Activated naive CD4-positive, alpha-beta T cell treated with anti-CD3 and anti-CD28 coated beads for 36 hours (primary cell): ENCODE data around the gene ETS1. TPM values are rescaled to one million over a fixed set of nuclear protein-coding genes. Genes with fewer than 3 reads are reported as not detected.

Experiments used
- CTCF ChIA-PET: fragments of 350-600 bp; sonication (Branson Sonifier 250); formaldehyde crosslinking; loops from one replicate; lab custom pipeline; 2021; ENCODE audit warnings: antibody characterized with exemption; lab: Charles Lee
- DNase-seq: peaks from one replicate; pipeline ENCODE4 v3.0.0-alpha.2; 2020
- H3K27ac Mint-ChIP-seq: one replicate; pipeline ENCODE4 v1.8.0; 2021; ENCODE audit warnings: mild to moderate bottlenecking, mixed read lengths
- H3K27me3 Mint-ChIP-seq: one replicate; pipeline ENCODE4 v1.8.0; 2021; ENCODE audit warnings: low read depth, mixed read lengths
- H3K36me3 Mint-ChIP-seq: one replicate; pipeline ENCODE4 v1.8.0; 2021; ENCODE audit warnings: low read depth, mixed read lengths
- H3K4me1 Mint-ChIP-seq: one replicate; pipeline ENCODE4 v1.8.0; 2021; ENCODE audit warnings: low read depth, mixed read lengths
- H3K4me3 Mint-ChIP-seq: one replicate; pipeline ENCODE4 v1.8.0; 2021; ENCODE audit warnings: mild to moderate bottlenecking, moderate library complexity, mixed read lengths
- H3K9me3 Mint-ChIP-seq: one replicate; pipeline ENCODE4 v1.8.0; 2021; ENCODE audit warnings: mixed read lengths
- intact Hi-C: fragments of 100-400 bp; cut with micrococcal nuclease; formaldehyde crosslinking; loops from one replicate; pipeline ENCODE4 v1.15.1; 2023
- total RNA-seq, 2 experiments: library from RNA; stranded (reverse); gene quantifications; one replicate each; pipeline ENCODE4 v1.2.3, GENCODE V29; 2021

ETS1 gene
- total RNA-seq, 2 experiments from 2014 or later, result 336 to 338 TPM

DNA sequence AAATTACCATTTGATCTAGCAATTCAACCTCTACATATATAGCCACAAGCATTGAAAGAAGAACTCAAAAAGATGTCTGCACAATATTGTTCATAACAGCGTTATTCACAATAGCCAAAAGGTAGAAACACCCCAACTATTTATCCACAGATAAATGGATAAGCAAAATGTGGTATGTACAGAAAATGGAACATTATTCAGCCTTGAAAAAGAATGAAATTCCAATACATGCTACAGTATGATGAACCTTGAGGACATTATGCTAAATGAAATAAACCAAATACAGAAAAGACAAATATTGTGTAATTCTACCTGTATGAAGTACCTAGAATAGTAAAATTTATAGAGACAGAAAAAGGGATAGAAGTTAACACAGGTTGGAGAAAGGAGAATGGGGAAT is 2.6 kb upstream of the ETS1 start:
- Mint-ChIP-seq H3K4me3 (no peak overlapping the region), H3K27ac (no peak overlapping the region), H3K27me3 (no peaks in the 10 kb centered on the region), H3K9me3 (no peaks in the 10 kb centered on the region), H3K36me3 (no peaks in the 10 kb centered on the region), H3K4me1 (peaks cover 3% of the 10 kb centered on the region)
- DNase-seq, result no peak
- intact Hi-C loops, result no loop called here
- CTCF ChIA-PET, result no interaction called here

DNA sequence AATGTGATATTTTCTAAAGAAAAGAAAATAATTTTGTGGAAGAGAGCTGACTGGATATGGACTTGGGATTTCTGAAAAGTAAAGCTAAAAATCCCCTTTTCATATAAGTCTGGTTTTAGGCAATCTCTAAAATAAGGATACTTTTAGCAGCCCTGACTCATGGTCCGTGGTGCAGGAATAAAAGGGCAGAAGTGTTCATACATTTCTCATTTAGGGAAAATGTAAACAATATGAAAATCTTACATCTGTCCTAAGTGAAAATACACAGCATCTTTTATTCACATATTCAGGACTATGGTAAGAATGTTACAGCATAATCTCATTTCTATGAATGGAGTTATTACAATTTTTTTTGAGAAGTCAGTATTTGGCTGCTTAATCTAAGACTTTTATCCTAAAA is 735 bp upstream of the ETS1 start:
- intact Hi-C loops, result no loop called here
- H3K36me3 Mint-ChIP-seq, result peaks cover 2% of the 10 kb centered on the region
- DNase-seq, result no peak
- H3K4me3 Mint-ChIP-seq, result no peak overlapping the region
- no peaks in the 10 kb centered on the region for H3K9me3 Mint-ChIP-seq
- CTCF ChIA-PET, result interaction anchor here (1.2 kb wide), 1 partner anchor 44 kb away, joined by 3 read pairs; no protein-coding TSS in a partner anchor
- no peaks in the 10 kb centered on the region for H3K27me3 Mint-ChIP-seq
- H3K27ac Mint-ChIP-seq, result no peak overlapping the region
- H3K4me1 Mint-ChIP-seq, result peaks cover 15% of the 10 kb centered on the region

- no peak for DNase-seq
- H3K36me3 Mint-ChIP-seq, result peaks cover 2% of the 10 kb centered on the region
- H3K9me3 Mint-ChIP-seq, result no peaks in the 10 kb centered on the region
- CTCF ChIA-PET, result interaction anchor here (1.7 kb wide), 1 partner anchor 17 kb away, joined by 5 read pairs; no protein-coding TSS in a partner anchor
- no peak overlapping the region for H3K4me3 Mint-ChIP-seq
- no peak overlapping the region for H3K27ac Mint-ChIP-seq
- intact Hi-C loops, result no loop called here
- H3K4me1 Mint-ChIP-seq, result peaks cover 27% of the 10 kb centered on the region
- no peaks in the 10 kb centered on the region for H3K27me3 Mint-ChIP-seq
These were observed 669 bp downstream of the ETS1 start for GRCh38 chr11:128586689-128587088.

DNA sequence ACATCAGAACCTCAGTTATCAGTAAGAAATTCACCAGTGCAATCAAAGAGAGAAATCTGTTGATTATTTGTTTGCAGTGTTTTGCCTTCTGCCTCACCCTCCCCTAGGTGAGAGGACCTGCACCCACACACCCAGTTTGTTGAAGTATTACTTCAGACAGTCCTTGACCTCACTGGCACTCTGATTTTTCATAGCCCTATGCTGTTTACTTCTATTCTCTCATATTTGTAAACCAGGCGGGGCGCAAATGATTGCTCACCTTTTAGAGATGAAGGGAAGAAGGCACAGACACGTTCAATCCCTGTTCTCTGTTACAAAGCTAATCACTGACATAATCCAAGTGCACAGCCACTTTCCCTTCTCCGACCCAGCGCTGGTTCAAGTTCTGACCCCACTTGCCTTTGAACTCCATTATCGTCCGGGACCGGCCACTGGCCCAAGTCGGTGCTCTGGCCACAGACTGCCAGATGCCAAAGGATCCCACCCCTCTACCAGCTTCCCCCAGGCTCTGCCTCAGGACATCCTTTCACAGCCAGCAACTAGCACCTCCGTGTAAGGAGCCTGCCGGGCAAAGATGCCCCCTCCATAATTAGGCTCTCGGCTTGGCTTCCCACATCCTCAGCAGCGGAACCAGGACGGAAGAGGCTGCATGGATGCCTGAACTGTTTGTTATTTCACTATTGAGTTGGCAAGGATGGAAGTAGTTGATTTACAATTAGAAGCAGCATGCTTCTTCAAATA is 1.7 kb downstream of the ETS1 start:
- H3K36me3 Mint-ChIP-seq, result peaks cover 2% of the 10 kb centered on the region
- intact Hi-C loops, result no loop called here
- DNase-seq, result no peak
- H3K4me1 Mint-ChIP-seq, result peaks cover 37% of the 10 kb centered on the region
- CTCF ChIA-PET, result interaction anchor here (1.7 kb wide), 1 partner anchor 18 kb away, joined by 5 read pairs; no protein-coding TSS in a partner anchor
- H3K27me3 Mint-ChIP-seq, result no peaks in the 10 kb centered on the region
- no peak overlapping the region for H3K4me3 Mint-ChIP-seq
- H3K9me3 Mint-ChIP-seq, result no peaks in the 10 kb centered on the region
- no peak overlapping the region for H3K27ac Mint-ChIP-seq

DNA sequence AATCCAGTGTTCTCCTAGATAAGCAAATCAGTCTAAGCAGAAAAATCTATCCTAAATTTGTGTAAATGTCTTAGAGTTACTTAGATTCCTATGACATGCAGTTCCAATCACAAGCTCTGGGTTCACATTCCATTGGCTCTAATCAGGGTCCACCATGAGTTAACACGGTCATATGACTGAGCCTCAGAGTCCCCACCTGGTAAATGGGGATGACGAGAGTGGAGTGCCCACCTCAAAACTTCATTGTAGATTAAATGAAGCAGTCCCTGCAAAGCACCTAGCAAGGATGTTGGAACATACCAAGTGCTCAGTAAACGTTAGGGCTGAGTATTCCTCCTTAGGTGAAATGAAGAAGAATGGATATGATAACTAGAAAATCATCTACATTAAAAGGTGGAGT is 3.1 kb downstream of the ETS1 start:
- CTCF ChIA-PET, result interaction anchor here (0.5 to 0.6 kb wide), 2 partner anchors 45 to 412 kb away, joined by 4 read pairs; no protein-coding TSS in a partner anchor
- Mint-ChIP-seq H3K36me3 (peaks cover 2% of the 10 kb centered on the region), H3K27ac (no peak overlapping the region), H3K9me3 (no peaks in the 10 kb centered on the region), H3K4me3 (no peak overlapping the region), H3K27me3 (no peaks in the 10 kb centered on the region), H3K4me1 (peaks cover 52% of the 10 kb centered on the region)
- DNase-seq, result no peak
- intact Hi-C loops, result no loop called here

- CTCF ChIA-PET, result interaction anchor here (0.6 to 1.6 kb wide), 6 partner anchors 9 to 57 kb away, joined by 3 to 6 read pairs (median 4); no protein-coding TSS in a partner anchor
- Mint-ChIP-seq H3K9me3 (no peaks in the 10 kb centered on the region), H3K4me1 (peaks cover 62% of the 10 kb centered on the region), H3K4me3 (peak overlapping the region; percentile 69), H3K36me3 (peaks cover 2% of the 10 kb centered on the region), H3K27ac (peak overlapping the region; percentile 78), H3K27me3 (no peaks in the 10 kb centered on the region)
- intact Hi-C loops, result loop anchor here (1.0 kb wide), 1 partner anchor 29 kb away; no protein-coding TSS in a partner anchor
- DNase-seq, result peak; percentile 50
These were observed 4.6 kb downstream of the ETS1 start for GRCh38 chr11:128582496-128583366.

DNA sequence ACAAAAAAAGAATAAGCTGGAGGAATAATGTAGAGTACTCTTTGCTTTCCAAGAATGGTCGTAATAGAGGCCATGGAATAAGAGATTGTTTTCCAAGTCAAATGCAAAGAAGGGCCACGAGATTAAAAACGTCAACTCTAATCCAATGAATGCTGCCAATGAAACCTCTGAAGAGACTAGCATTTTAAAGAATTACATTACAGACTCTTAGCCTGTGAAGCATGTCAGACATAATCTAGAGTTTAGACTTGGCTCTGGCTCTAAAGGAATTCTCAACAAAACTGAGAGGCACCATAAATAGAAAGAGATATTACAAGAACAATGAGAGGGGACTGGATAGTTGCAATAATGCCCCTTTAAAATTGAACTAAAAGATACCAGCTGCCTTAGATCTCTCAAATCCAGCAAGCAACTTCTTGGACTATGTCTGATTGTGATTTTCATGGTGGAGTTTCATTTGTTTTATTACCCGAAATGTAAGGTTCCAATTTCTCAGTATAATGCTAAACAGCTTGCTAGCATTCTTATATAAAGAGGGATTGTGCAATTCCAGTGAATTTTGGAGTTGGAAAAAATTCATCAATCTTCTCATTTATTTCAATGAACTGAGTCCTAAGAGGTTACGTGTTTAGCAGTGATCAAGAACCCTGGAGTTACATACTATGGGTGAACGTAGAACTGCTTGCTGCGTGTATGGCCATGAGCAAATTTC is 5.6 kb downstream of the ETS1 start:
- H3K4me1 Mint-ChIP-seq, result peaks cover 72% of the 10 kb centered on the region
- DNase-seq, result no peak
- H3K9me3 Mint-ChIP-seq, result no peaks in the 10 kb centered on the region
- H3K27me3 Mint-ChIP-seq, result no peaks in the 10 kb centered on the region
- H3K36me3 Mint-ChIP-seq, result peaks cover 2% of the 10 kb centered on the region
- H3K27ac Mint-ChIP-seq, result peak overlapping the region; percentile 100
- intact Hi-C loops, result loop anchor here (1.0 to 2.0 kb wide), 4 partner anchors 30 to 343 kb away; no protein-coding TSS in a partner anchor
- CTCF ChIA-PET, result interaction anchor here (0.9 to 1.6 kb wide), 3 partner anchors 10 to 49 kb away, joined by 3 to 4 read pairs (median 4); no protein-coding TSS in a partner anchor
- H3K4me3 Mint-ChIP-seq, result no peak overlapping the region

- Mint-ChIP-seq H3K36me3 (peaks cover 2% of the 10 kb centered on the region), H3K27me3 (no peaks in the 10 kb centered on the region), H3K9me3 (no peaks in the 10 kb centered on the region), H3K27ac (peak overlapping the region; percentile 100), H3K4me3 (peak overlapping the region; percentile 74), H3K4me1 (peaks cover 82% of the 10 kb centered on the region)
- CTCF ChIA-PET, result interaction anchor here (0.9 to 2.1 kb wide), 8 partner anchors 26 to 59 kb away, joined by 3 to 10 read pairs (median 5); no protein-coding TSS in a partner anchor
- DNase-seq, result no peak
- intact Hi-C loops, result loop anchor here (1.0 to 2.0 kb wide), 10 partner anchors 29 to 342 kb away; no protein-coding TSS in a partner anchor
These were observed 6.7 kb downstream of the ETS1 start for GRCh38 chr11:128580612-128581011.

- Mint-ChIP-seq H3K9me3 (no peaks in the 10 kb centered on the region), H3K36me3 (peaks cover 2% of the 10 kb centered on the region), H3K27me3 (no peaks in the 10 kb centered on the region), H3K4me1 (peaks cover 89% of the 10 kb centered on the region), H3K27ac (peak overlapping the region; percentile 100), H3K4me3 (peak overlapping the region; percentile 74)
- intact Hi-C loops, result loop anchor here (1.0 to 2.0 kb wide), 10 partner anchors 29 to 341 kb away; no protein-coding TSS in a partner anchor
- peak; percentile 47 for DNase-seq
- CTCF ChIA-PET, result interaction anchor here (0.9 to 2.1 kb wide), 9 partner anchors 25 to 108 kb away, joined by 3 to 10 read pairs (median 4); no protein-coding TSS in a partner anchor
These were observed 7.4 kb downstream of the ETS1 start for GRCh38 chr11:128579798-128580504.

- no peak for DNase-seq
- Mint-ChIP-seq H3K4me3 (no peak overlapping the region), H3K27ac (no peak overlapping the region), H3K9me3 (peaks cover 2% of the 10 kb centered on the region), H3K27me3 (no peaks in the 10 kb centered on the region), H3K4me1 (peaks cover 76% of the 10 kb centered on the region), H3K36me3 (no peaks in the 10 kb centered on the region)
- CTCF ChIA-PET, result interaction anchor here (0.7 to 1.6 kb wide), 3 partner anchors 23 to 53 kb away, joined by 3 to 5 read pairs (median 3); no protein-coding TSS in a partner anchor
- intact Hi-C loops, result loop anchor here (1.0 kb wide), 1 partner anchor 48 kb away; no protein-coding TSS in a partner anchor
These were observed 10.8 kb downstream of the ETS1 start for GRCh38 chr11:128576555-128576954.

- DNase-seq, result peak; percentile 45
- H3K4me3 Mint-ChIP-seq, result no peak overlapping the region
- H3K4me1 Mint-ChIP-seq, result peaks cover 70% of the 10 kb centered on the region
- intact Hi-C loops, result loop anchor here (1.0 kb wide), 1 partner anchor 48 kb away; no protein-coding TSS in a partner anchor
- H3K27ac Mint-ChIP-seq, result no peak overlapping the region
- CTCF ChIA-PET, result interaction anchor here (0.6 to 0.9 kb wide), 3 partner anchors 22 to 54 kb away, joined by 3 to 7 read pairs (median 4); no protein-coding TSS in a partner anchor
- H3K27me3 Mint-ChIP-seq, result no peaks in the 10 kb centered on the region
- no peaks in the 10 kb centered on the region for H3K36me3 Mint-ChIP-seq
- peaks cover 2% of the 10 kb centered on the region for H3K9me3 Mint-ChIP-seq
These were observed 11.4 kb downstream of the ETS1 start for GRCh38 chr11:128575961-128576350.
